Middle frontal gyrus (tissue), 1 donor: Measurements from ENCODE around the gene LSS.
"Not testable (repeated sequence)": the region's sequence is repeated elsewhere in the genome, so short reads cannot be mapped to it uniquely, and the experiment has no call there.

Experiments
- DNase-seq: peaks from one replicate; pipeline ENCODE4 v3.0.0-alpha.2; 2015; ENCODE audit warnings: low spot score; ENCODE audit errors: extremely low spot score

LSS gene

DNA sequence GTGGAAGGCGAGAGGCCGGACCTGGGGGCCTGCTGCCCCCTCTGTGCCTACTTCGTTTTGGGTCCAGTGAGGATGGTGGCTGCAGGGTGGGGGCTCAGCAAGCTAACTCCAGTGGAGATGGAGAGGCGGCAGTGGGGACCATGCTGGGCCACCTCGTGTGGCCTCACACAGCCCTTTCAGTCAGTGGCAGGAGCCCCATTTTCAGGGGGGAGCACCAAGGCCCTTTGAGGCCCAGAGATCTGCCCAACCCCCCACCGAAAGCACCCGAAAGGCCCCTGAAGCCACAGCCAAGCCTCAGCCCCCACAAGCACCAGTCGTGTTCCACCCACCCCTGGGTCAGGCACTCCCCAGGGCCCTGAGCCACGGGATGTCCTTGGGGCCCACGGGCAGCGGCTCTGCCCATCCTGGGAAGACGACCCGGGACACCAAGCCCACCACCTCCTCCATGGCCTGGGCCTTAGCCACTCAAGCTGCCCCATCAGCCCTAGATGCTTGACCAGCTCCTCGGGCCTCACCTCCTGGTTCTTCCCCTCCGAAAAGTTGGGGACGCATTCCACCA, 73.5 kb downstream of the LSS start:
- DNase-seq: no peak

DNA sequence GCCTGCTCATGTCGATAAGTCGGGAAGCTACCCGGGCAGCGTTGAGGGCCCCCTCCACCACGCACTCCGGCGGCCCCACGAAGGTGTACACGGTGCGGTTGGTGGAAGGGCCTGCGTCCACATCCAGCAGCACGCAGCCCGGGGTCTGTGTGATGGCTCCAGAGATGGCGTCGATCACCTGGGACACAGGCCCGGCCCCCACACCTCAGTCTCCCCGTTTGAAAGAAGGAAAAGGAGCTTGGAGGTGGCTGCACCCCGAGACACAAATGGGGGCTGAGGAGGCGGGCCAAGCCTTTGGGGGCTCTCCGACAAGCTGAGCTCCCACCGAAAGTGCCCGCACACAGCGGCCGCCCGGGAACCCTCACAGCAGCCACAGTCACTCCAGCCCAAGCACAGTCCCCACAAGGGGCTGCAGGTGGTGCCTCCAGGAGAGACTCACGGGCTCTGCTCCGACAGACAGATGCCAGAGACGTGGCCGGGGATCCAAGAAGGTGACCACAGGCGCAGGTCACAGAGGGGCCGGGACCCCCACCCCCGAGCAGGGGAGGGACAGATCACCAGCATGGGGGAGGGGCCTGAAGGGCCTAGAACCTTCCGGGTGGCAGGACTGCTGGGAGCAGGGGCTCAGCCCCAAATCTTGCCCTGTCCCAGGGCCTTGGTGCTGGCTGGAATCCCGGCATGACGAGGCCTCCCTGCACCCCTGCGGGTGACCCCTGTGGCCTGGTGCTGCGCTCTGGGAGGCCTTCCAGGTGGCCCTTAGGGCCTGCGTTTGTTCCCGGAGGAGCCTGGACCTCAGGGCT, 74.2 kb downstream of the LSS start:
- no peak for DNase-seq

DNA sequence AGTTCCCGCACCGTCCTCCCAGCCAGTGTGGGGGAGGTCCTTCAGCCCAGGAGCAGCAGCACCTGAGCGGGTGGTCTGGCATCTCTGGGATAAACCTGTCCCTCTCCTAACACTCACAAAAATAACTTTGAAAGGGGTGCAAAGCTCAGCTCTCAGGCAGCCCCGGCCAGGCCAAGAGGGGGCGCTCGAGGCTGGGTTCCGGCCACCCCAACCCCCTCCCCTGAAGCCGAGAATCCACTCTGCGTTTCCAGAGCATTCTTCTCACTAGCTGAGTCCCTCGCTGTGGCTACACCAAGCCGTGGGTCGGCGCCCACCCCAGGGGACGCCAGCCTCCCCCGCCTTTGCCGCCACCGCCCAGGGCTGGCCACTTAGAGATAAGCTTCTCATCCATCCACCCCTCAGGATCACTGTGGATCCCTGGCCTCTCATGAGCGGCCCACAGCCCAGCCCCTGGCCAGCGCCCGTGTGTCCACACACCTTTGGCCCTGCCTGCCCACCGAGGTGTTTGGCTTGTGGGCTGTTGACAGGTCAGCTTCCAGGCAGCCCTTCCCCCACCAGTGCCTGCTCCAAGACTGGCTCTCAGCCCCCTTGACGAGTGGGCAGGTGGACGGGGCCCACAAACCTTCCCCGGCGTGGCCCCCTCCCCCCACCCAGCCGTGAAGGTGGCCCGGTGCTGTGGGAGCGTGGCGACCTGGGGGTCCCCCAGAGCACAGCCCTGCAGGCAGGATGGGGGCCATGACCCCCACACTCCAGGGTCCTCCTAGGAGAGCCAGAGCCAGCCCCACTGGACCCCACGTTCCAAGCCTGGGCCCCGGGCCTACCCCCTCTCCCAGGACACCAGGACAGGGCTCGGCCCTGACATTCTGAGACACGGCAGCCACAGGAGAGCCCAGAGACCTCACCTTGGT, 75.1 kb downstream of the LSS start:
- DNase-seq: no peak

DNA sequence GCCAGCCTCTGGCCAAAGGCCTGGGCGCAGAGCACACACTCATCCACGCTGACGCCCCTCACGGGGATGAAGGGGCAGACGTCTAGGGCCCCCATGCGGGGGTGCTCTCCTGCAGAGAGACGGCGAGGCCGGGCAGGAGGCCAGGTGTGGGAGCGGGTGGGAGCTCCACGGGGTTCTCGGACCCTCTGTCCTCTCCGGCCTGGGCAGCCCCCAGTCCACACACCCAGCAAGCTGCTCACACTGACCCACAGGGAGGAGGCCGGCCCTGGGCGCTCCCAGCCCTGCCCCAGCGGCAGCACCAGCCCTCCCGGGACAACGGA, 75.7 kb downstream of the LSS start:
- no peak for DNase-seq

DNA sequence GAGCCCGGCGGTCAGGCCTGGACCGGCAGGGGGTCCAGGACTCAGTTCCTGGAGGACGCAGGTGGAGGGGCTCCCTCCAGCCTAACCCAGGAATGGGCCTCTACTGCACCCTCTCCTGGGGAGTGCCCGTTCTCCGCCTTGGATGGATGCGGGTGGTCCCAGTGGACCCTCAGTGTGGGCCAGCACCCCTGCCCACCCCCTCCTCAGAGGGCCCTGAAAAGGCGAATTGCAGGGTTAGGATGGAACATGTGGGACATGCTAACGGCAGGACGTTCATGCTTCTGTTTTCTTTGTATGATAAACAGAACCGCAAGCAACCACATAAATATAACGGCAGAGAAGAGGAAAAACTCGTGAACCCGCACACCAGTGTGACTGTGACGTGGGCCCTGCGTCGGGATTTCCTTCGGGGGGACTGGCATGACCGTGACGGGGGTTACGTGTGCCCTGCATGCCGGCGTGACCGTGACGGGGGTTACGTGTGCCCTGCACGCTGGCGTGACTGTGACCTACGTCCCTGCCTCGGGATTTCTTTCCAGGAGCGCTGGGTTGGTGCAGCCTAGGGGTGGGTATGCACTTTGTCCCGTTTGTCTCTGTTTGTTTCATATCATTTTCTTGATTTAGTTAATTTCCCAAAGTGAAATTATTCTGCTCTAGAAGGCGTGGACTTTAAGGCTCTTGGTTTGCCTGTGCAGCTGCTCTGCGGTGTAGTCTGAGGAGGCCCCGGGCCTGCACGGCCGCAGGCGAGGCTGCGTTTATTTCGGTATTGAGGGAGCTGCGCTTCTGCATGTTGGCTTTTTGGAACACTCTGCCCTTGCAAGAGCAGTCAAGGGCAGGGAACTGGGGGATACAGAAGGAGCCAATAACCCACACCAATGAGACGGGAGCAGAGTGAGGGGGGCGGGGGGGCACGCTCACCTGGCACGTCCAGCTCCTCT, 76.3 kb downstream of the LSS start:
- DNase-seq: no peak

DNA sequence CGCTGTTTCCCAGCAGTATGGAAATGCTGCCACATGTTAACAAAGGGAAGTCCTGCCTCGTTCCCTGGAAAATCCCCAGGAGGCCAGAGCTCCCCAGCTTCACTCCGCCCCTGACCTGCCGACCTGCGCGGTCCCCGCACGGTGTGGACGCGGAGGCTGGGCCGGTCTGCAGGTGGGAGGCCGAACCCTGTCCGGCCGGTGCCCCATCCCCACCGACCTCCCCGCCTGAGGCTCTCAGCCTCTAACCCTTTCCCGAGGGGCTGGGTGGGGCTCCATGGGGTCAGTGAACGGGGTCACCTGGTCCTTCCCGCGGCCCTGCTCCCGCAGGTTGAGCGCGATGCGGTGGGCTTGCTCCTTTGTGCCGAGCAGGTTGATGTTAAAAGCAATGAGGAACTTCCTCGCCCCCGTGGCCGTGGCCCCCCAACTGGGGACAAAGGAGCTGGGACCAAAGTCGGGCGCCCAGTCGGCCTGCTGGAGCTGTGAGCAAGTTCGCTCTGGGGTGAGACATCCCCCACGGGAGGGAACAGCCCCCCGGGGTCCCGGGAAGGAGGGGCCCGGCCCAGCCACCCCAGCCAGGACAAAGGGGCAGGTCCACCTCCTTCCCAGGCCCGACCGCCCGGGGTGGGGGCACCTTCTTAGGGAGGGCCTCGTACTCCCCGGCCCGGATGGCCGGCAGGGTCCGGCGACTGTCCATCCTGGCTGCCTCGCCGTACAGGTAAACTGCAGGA, 77.1 kb downstream of the LSS start:
- DNase-seq: no peak

DNA sequence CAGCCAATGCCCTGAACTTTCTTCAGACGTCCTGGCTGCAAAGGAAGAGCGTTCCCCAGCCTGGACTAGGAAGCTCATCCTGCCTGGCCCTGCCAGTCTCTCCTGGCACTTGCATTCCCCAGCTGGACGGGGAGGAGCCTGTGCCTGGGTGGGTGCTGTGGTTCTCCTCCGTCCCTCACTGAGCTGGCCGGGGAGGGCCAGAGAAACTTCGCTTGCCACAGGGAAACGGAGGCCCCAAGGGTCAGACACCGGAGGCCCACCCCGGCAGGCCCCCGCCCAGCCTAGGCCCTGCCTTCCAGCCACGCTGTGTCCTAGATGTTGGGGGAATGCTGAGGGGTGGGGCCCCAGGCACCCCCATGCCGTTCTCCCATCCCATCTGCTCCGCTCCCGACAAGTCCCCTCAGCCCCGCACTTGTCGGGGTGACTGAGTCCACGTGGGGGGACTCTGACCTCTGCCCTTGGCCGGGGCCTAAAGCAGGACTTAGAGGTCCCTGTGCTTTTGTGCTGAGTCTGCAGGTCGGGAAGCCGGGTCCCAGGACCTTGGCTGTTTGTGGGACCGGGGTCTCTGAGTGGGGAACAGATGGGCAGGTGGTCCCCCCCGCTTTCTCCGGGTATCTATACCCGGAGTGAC, 78.0 kb downstream of the LSS start:
- no peak for DNase-seq

DNA sequence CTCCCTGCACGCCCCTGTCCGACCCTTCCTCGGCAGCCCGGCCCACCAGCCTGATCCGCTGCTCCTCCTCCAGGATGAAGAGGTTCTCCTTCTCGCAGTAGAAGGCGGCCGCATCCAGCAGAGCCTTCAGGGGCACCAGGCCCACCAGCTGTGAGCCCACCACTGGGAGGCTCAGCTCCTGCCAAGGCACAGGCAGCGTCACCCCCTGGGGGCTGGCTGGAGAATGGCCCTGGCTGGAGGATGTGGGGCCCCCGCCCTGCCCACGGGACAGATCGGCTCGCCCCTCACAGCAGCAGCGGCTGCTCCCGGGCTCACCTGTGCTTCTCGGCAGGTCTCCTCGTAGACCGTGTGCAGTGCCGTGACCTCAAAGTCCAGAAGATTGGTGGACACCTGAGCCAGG, 78.5 kb downstream of the LSS start:
- DNase-seq: no peak

DNA sequence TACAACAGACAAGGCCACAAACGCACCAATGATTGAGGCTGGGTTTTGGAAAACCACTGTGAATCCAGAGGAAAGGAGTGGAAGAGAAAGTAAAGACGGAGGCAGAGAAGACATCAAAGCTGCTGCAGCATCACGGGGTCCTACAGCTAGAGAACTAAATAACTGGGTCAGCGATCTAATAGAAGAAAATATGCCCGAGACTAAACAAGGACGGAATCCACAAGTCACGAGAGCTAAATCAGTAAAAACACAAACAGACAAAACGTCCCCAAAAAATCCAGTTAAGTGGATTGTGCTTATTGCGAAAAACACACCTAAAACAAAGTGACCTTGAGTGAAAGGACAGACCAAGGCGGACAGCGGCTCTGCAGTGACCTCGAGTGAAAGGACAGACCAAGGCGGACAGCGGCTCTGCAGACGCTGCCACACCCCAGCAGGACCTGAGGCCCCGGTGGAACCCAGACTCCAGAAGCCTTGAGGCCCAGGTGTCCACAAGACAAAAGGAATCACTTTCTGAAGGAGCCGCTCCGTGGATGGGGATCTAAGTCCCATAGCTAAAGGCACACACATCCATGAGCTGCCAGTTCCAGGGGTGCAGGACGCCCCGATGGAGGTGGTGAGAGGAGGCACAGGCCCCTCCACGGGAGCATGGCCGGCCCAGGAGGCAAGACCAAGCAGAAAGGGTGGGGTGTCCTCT, 79.2 kb downstream of the LSS start:
- DNase-seq: no peak

DNA sequence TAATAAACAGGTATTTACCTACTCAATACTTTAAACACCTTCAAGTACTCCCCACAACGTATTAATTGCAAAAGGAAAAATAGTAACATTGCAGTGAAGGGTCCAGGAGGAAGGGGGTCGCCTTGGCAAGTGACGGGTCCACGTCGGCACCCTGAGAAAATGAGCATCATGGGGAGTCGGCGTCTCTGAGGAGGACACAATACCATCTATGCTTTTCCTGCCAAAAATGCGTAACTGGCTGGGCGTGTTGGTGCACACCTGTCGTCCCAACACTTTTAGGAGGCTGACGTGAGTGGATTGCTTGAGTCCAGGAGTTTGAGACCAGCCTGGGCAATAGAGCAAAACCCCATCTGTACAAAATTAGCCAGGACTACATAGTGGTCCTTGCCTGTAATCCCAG, 80.5 kb downstream of the LSS start:
- DNase-seq: no peak

DNA sequence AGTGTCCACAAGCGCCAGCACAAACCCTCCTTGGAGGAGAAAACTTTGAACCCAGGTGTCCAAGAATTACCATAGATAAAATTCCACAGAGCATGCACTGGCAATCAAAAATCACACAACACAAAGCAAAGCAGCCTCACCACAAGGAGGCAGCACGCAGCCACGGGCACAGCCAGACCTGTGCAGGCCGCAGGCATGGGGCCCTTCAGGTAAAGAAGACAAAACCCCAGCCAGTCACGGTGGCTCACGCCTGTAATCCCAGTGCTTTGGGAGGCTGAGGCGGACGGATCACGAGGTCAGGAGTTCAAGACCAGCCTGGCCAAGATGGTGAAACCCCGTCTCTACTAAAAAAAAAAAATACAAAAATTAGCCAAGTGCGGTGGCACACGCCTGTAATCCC, 81.1 kb downstream of the LSS start:
- DNase-seq: not testable (repeated sequence)

DNA sequence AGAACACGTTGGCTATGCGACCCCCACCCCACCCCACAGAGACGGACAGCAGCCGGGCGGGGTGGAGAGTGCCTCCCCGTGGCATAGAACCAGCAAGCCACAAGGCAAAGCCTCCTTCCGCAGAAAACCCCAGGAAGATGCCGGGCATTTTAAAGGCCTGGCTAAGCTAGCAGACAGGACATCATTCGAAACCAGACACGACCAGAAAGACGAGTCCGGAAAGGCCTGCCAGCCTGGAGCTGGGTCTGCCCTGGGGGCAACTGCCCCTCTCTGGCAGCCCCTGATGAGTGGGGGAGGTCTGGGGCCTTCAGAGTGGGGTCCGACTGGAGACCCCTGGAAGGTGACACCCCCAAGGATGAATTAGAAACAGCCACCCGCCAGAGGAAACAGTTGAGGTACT, 81.7 kb downstream of the LSS start:
- DNase-seq: no peak

DNA sequence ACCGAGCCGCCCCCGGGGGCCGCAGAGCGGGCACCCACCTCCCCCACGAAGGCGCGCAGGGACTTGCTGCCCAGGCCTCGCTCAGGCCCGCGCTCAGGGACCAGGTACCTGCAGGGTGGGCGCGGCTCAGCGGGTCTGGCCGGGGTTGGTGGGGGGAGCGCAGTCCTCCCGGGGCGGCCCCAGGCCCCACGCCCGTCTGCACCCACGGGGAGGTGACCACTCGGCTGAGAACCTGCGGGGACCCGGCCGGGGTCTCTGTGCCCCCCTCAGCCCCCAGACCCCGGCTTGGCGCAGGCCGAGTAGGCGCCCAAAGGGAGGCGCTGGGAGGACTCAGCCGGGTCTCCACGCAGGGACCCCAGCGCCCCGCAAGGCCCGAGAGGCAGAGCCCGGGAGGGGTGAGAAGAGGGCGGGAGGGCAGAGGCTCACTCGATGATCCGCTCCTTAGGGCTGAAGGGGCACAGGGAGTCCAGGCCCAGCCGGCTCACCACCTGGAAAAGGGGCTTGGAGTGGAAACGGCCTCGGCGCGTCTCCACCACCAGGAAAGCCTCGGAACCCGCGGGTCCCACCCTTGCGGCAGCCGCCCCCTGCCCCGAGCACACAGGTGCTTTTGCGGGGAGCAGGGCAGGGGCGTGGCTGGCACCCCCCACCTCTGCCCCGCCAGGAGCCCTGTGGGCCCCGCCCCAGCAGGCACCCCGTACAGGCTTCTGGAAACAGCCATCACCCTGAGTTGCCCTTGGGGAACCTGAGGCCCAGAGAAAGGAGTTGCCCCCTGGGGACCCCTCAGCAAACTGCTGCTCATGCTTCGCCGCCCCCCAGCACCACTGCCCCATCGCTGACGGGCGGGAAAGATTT, 82.5 kb downstream of the LSS start:
- no peak for DNase-seq

DNA sequence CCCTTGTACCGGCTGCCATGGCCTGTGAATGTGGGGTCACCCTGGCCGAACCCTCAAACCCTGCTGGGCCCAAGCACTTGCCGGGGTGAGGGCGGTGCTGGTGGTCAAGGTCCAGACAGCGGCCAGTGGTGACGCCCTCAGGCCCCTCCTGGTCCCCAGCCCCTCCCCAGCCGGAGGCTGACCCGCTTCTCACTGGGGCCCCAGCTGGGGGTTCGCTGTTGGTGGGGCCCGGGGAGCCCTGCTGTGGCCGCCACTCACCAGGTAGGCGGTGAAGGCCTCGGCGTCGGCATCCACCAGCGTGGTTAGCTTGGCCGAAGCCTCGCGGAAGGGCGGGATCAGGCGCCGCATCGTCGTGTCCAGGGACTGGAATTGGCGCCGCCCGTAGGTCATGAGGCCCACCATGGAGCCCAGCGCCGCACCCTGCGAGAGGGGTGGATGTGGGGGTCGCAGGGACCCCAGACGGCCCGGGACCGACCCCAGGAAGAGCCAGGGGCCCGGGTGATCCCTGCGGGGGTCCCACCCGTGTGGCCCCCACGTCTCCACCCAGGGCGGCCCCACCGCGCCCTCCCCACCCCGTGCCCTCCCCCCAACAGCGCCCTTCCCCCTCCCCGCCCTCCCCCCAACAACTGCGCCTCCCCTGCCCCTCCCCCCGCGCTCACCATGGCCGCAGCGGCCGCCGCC, 83.3 kb downstream of the LSS start:
- DNase-seq: no peak

DNA sequence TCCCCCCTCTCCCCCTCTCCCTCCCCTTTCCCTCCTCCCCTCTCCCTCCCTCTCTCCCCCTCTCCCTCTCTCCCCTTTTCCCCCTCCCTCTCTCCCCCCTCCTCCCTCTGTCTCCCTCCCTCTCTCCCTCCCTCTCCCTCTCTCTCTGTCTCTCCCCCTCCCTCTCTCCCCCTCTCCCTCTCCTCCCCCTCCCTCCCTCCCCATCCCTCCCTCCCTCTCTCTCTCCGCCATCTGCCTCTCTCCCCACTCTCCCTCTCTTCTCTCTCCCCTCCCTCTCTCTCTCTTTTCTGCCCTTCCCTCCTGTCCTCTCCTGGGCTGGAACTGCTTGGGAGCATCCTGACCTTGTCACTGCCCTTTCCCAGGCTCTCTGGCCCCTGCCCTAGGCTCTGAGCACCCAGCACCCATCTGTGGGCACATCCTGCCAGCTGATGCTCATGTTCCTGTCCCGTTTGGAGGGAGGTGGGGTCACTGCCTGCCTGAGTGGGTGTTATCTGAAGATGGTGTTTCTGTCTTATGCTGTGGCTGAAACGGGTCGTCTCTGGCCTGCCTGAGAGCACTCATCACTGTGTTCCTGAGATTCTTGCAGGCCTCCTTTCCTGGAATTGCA, 84.0 kb downstream of the LSS start:
- no peak for DNase-seq

DNA sequence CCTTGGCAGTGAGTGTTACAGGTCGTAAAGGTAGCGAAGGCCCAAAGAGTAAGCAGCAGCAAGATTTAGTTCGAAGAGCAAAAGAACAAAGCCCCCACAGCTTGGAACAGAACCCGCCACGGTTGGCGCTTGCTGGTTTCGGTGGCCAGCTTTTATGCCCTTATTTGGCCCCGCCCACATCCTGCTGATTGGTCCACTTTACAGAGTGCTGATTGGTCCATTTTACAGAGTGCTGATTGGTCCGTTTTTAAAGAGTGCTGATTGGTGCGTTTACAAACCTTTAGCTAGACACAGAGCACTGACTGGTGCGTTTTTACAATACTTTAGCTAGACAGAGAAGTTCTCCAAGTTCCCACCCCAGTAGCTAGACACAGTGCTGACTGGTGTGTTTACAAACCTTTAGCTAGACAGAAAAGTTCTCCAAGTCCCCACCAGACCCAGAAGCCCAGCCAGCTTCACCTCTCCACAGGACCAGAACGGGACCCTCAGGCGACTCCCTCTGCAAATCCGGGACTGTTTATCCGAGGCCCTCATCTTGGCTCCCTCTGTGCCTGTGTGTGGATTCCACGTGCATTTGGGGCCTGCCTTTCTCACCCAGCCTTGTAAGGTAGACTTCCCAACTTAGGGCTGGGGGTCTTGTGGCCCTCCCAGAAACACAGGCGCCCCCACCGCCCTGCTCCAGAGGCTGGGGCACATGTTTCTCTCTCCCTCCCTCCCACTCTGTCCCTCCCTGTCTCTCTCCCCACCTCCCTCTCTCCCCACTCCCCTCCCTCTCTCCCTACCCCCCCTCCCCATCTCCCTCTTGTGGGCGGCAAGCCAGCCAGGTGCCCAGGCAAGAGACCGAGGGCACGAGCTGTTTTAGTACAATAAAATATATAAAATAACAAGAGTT, 85.7 kb downstream of the LSS start:
- DNase-seq: no peak
